Upper lobe of left lung (tissue), 4 donors: ENCODE measurements around the gene AKIRIN2.

Experiments
- EP300 ChIP-seq, 4 donors: sonication (generic); formaldehyde crosslinking; IDR thresholded peaks; one replicate each; pipeline ENCODE4 v1.5.1; 2017; ENCODE audit warnings: antibody characterized with exemption in 4 of 4, control low read depth in 2 of 4
- POLR2A ChIP-seq, 4 donors: fragments of 450-650 bp; IDR thresholded peaks; one replicate each; pipeline ENCODE4 v1.5.1; 2016 to 2017; ENCODE audit warnings: antibody characterized with exemption in 4 of 4, mild to moderate bottlenecking in 2 of 4
- POLR2AphosphoS5 ChIP-seq, 2 donors: sonication (generic); formaldehyde crosslinking; IDR thresholded peaks; one replicate each; pipeline ENCODE4 v1.5.1; 2017; ENCODE audit warnings: antibody characterized with exemption in 2 of 2
- TF ChIP-seq, protein P1 (sequence below), 6 experiments: fragments of 450-650 bp in 4 of 6; fragments of 200-600 bp in 2 of 6; sonication (generic) in 2 of 6; IDR thresholded peaks; one replicate each; pipeline ENCODE4 v1.5.1; 2016 to 2019; ENCODE audit warnings: antibody characterized with exemption in 6 of 6

DNA sequence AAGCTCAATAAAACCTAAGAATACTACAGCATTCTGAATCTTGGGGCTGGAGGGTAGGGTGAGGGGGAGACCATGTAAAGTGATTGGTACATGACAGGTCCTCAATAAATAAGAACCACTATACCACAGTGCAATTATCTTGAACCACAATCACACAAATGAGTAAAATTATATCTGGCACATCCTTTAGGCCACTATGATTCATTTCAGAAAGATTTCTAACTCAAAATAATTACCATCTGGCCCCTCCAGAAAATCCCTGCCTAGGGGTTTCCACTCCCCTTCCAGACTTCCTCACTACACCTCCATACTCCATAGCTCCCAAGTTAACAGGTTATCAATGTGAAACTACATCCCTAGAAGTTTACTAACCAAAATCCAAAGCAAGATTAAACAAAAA, 19.7 kb downstream of the AKIRIN2 start:
- TF ChIP-seq, protein P1, sequence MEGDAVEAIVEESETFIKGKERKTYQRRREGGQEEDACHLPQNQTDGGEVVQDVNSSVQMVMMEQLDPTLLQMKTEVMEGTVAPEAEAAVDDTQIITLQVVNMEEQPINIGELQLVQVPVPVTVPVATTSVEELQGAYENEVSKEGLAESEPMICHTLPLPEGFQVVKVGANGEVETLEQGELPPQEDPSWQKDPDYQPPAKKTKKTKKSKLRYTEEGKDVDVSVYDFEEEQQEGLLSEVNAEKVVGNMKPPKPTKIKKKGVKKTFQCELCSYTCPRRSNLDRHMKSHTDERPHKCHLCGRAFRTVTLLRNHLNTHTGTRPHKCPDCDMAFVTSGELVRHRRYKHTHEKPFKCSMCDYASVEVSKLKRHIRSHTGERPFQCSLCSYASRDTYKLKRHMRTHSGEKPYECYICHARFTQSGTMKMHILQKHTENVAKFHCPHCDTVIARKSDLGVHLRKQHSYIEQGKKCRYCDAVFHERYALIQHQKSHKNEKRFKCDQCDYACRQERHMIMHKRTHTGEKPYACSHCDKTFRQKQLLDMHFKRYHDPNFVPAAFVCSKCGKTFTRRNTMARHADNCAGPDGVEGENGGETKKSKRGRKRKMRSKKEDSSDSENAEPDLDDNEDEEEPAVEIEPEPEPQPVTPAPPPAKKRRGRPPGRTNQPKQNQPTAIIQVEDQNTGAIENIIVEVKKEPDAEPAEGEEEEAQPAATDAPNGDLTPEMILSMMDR (IDR thresholded peaks at IDR 0.05) = no peak
- no peak for TF ChIP-seq POLR2A (IDR thresholded peaks at IDR 0.05)
- TF ChIP-seq EP300 (IDR thresholded peaks at IDR 0.05) = no peak
- no peak for TF ChIP-seq POLR2AphosphoS5 (IDR thresholded peaks at IDR 0.05)
